Suprapubic skin (tissue), 4 donors: ENCODE data around the gene RBM15.

Source experiments
- POLR2A ChIP-seq, 2 donors: fragments of 450-650 bp; IDR thresholded peaks; one replicate each; pipeline ENCODE4 v1.6.1; 2017; ENCODE audit warnings: antibody characterized with exemption in 2 of 2, mild to moderate bottlenecking in 2 of 2, moderate library complexity in 2 of 2
- POLR2AphosphoS5 ChIP-seq, 3 donors: sonication (generic); formaldehyde crosslinking; IDR thresholded peaks; one replicate each; pipeline ENCODE4 v1.6.1; 2017; ENCODE audit warnings: antibody characterized with exemption in 3 of 3
- TF ChIP-seq, protein P1 (sequence below), 2 donors: fragments of 200-600 bp in 1 of 2; fragments of 450-650 bp in 1 of 2; sonication (generic) in 1 of 2; IDR thresholded peaks; one replicate each; pipeline ENCODE4 v1.5.1; 2016 to 2019; ENCODE audit warnings: antibody characterized with exemption in 2 of 2, mild to moderate bottlenecking in 1 of 2, moderate library complexity in 1 of 2

DNA sequence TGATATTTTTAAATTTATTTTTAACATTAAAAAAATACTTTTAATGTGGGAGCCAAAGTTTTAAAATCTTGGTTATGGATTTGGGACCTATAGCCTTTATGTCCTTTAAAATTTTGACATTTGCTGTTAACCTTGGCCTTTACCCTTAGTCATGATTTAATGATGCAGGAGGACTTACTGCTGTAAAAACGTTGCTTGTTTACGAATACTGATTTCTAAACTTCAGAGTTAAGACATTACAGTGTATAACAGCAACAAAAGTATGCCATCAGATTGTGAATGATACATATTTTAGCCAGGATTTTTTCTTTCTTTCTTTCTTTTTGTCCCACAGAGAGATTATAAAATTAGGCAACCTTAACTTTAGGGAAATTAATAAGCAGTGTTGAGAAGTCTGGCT, 8.9 kb downstream of the RBM15 start:
- TF ChIP-seq, protein P1, sequence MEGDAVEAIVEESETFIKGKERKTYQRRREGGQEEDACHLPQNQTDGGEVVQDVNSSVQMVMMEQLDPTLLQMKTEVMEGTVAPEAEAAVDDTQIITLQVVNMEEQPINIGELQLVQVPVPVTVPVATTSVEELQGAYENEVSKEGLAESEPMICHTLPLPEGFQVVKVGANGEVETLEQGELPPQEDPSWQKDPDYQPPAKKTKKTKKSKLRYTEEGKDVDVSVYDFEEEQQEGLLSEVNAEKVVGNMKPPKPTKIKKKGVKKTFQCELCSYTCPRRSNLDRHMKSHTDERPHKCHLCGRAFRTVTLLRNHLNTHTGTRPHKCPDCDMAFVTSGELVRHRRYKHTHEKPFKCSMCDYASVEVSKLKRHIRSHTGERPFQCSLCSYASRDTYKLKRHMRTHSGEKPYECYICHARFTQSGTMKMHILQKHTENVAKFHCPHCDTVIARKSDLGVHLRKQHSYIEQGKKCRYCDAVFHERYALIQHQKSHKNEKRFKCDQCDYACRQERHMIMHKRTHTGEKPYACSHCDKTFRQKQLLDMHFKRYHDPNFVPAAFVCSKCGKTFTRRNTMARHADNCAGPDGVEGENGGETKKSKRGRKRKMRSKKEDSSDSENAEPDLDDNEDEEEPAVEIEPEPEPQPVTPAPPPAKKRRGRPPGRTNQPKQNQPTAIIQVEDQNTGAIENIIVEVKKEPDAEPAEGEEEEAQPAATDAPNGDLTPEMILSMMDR (IDR thresholded peaks at IDR 0.05): no peak
- TF ChIP-seq POLR2AphosphoS5 (IDR thresholded peaks at IDR 0.05) (no peak), POLR2A (IDR thresholded peaks at IDR 0.05) (no peak)
